Body of pancreas (tissue), 4 donors: ENCODE measurements around the gene SLC29A1.
"Not testable (repeated sequence)": the region's sequence is repeated elsewhere in the genome, so short reads cannot be mapped to it uniquely, and the experiment has no call there.

Source experiments
- CTCF ChIP-seq, 7 experiments: fragments of 450-650 bp in 4 of 7; fragments of 200-600 bp in 3 of 7; sonication (generic) in 3 of 7; IDR thresholded peaks; one replicate each; pipeline ENCODE4 v1.5.1; 2016 to 2019; ENCODE audit warnings: antibody characterized with exemption in 7 of 7
- POLR2A ChIP-seq, 3 donors: fragments of 450-650 bp; IDR thresholded peaks; one replicate each; pipeline ENCODE4 v1.6.1; 2016; ENCODE audit warnings: antibody characterized with exemption in 3 of 3, mild to moderate bottlenecking in 2 of 3

- TF ChIP-seq POLR2A, CTCF (IDR thresholded peaks at IDR 0.05): not testable (repeated sequence)
Measured at GRCh38 chr6:44231426-44231825, 8.0 kb downstream of the SLC29A1 start.
